ENCODE data around the gene HMGXB3. TPM values are rescaled to one million over a fixed set of nuclear protein-coding genes. Genes with fewer than 3 reads are reported as not detected.

The HMGXB3 gene
- total RNA-seq, 3 donors from 2014 or later (not counting 1 experiment from before 2014, with no cell fraction given), result 39.0 to 46.5 (median 45.8) TPM

DNA sequence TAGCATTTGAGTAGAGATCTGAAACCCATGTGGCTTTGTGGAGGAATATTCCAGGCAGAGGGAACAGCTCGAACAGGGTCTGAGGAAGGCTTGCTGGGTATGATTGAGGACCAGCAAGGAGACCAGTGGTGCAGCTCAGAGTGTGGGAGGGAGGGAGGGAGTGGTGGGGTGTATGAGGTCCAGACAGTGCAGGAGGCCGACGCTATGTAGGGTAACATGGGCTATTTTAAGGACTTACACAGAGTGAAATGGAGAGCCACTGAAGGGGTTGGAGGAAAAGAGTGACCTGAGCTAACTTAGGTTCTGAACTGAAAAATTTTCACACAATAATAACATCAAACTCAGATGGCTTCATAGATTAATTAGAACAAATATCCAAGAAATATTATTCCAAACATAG, 41.9 kb downstream of the HMGXB3 start:
- Mint-ChIP-seq H3K9me3 (no peaks in the 10 kb centered on the region), H3K27me3 (ENCODE audit: low read depth in 2 of 2) (peaks cover 24 to 35% of the 10 kb centered on the region in 2 donors), H3K4me1 (peaks cover 52 to 53% of the 10 kb centered on the region in 2 donors), H3K36me3 (peaks cover 51% of the 10 kb centered on the region), H3K4me3 (no peak overlapping the region), H3K27ac (no peak overlapping the region)
- intact Hi-C loops (cut with micrococcal nuclease), result no loop called here
- DNase-seq (no peak), ATAC-seq (no peak)
- no peaks in the 10 kb centered on the region for H3K9me3 ChIP-seq (ENCODE audit: control insufficient read depth, insufficient read depth, low read length)
- no peak overlapping the region for H3K4me3 ChIP-seq (ENCODE audit: low read length)
- H3K36me3 ChIP-seq (ENCODE audit: control insufficient read depth, insufficient read depth, low read length), result peaks cover 64% of the 10 kb centered on the region
- H3K27ac ChIP-seq (ENCODE audit: low read length), result no peak overlapping the region
- H3K4me1 ChIP-seq (ENCODE audit: control insufficient read depth, insufficient read depth, low read length), result peaks cover 44% of the 10 kb centered on the region
- 96% methylated on average over 3 of the region's 3 CpGs for WGBS (ENCODE audit: insufficient coverage)
- H3K27me3 ChIP-seq (ENCODE audit: control insufficient read depth, insufficient read depth, low read length), result peaks cover 15% of the 10 kb centered on the region
- TF ChIP-seq, protein P1, sequence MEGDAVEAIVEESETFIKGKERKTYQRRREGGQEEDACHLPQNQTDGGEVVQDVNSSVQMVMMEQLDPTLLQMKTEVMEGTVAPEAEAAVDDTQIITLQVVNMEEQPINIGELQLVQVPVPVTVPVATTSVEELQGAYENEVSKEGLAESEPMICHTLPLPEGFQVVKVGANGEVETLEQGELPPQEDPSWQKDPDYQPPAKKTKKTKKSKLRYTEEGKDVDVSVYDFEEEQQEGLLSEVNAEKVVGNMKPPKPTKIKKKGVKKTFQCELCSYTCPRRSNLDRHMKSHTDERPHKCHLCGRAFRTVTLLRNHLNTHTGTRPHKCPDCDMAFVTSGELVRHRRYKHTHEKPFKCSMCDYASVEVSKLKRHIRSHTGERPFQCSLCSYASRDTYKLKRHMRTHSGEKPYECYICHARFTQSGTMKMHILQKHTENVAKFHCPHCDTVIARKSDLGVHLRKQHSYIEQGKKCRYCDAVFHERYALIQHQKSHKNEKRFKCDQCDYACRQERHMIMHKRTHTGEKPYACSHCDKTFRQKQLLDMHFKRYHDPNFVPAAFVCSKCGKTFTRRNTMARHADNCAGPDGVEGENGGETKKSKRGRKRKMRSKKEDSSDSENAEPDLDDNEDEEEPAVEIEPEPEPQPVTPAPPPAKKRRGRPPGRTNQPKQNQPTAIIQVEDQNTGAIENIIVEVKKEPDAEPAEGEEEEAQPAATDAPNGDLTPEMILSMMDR (IDR thresholded peaks at IDR 0.05), result no peak

DNA sequence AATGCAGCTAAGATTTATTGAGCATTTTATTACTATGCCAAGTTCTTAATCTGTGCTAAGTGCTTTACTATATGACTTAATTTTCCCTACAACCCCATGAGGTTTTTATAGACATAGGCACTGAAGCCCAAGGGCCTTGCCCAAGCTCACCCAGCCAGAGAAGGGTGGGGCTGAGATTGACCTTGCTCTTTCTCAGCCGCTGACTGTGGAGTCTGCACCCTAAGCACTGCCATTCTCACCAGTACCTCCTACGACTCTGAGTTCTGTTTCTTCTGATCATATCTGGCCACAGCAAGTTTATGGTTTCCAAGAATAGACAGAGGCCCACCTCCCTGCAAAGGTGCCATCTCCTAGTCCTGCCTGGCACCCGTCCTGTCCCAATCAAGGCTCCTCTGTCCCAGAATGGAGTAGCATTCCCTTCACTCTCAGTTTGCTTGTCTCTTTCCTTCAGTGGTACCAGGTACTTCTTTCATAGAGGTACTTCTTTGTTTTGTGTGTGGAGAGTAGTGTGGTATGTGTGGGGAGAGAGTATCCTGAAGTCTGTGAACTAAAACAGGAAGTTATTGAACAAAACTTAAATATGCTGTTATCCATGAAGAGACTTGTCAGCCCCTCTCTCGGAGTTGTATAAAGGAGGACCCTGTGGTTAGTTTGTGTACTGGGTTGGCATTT, 43.3 kb downstream of the HMGXB3 start:
- Histone ChIP-seq H3K9me3 (ENCODE audit: control insufficient read depth, insufficient read depth, low read length) (no peaks in the 10 kb centered on the region), H3K4me1 (ENCODE audit: control insufficient read depth, insufficient read depth, low read length) (peaks cover 48% of the 10 kb centered on the region), H3K27me3 (ENCODE audit: control insufficient read depth, insufficient read depth, low read length) (peaks cover 20% of the 10 kb centered on the region), H3K36me3 (ENCODE audit: control insufficient read depth, insufficient read depth, low read length) (peaks cover 72% of the 10 kb centered on the region), H3K4me3 (ENCODE audit: low read length) (no peak overlapping the region), H3K27ac (ENCODE audit: low read length) (no peak overlapping the region)
- 30% methylated on average over 4 of the region's 4 CpGs for WGBS (ENCODE audit: insufficient coverage)
- Mint-ChIP-seq H3K4me3 (peak overlapping the region; percentile 72), H3K36me3 (peaks cover 54% of the 10 kb centered on the region), H3K9me3 (no peaks in the 10 kb centered on the region), H3K27me3 (ENCODE audit: low read depth in 2 of 2) (peaks cover 37 to 49% of the 10 kb centered on the region in 2 donors), H3K4me1 (peaks cover 64 to 67% of the 10 kb centered on the region in 2 donors), H3K27ac (peak overlapping the region; percentile 10 to 79)
- ATAC-seq (peak; percentile 7 to 37 (median 34)), DNase-seq (peak in 1 of 2 donors; percentile 12)
- intact Hi-C loops (cut with micrococcal nuclease), result no loop called here
- TF ChIP-seq, protein P1 (IDR thresholded peaks at IDR 0.05), result no peak

DNA sequence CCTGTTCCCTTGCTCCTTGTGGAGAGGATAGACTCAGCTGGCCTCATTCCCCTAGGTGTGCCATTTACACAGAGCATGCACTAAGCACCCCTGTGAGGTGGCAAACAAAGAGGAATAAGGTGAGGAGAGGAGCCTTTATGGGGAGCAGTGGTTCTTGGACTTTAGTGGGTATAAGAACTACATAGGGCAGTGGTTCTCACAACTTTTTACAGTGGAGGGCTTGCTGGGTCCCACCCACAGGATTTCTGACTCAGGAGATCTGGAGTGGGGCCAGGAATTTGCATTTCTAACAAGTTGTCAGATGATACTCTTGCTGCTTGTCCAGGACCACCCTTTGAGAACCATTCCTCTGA, 43.8 kb downstream of the HMGXB3 start:
- peak overlapping the region; percentile 72 for H3K4me3 Mint-ChIP-seq
- peaks cover 57% of the 10 kb centered on the region for H3K36me3 Mint-ChIP-seq
- H3K27me3 ChIP-seq (ENCODE audit: control insufficient read depth, insufficient read depth, low read length), result peaks cover 20% of the 10 kb centered on the region
- DNase-seq, result no peak
- peak overlapping the region; percentile 10 to 79 for H3K27ac Mint-ChIP-seq
- TF ChIP-seq, protein P1 (IDR thresholded peaks at IDR 0.05), result no peak
- intact Hi-C loops (cut with micrococcal nuclease), result no loop called here
- no peaks in the 10 kb centered on the region for H3K9me3 ChIP-seq (ENCODE audit: control insufficient read depth, insufficient read depth, low read length)
- peaks cover 48% of the 10 kb centered on the region for H3K4me1 ChIP-seq (ENCODE audit: control insufficient read depth, insufficient read depth, low read length)
- no peaks in the 10 kb centered on the region for H3K9me3 Mint-ChIP-seq
- ATAC-seq, result no peak
- no peak overlapping the region for H3K4me3 ChIP-seq (ENCODE audit: low read length)
- H3K36me3 ChIP-seq (ENCODE audit: control insufficient read depth, insufficient read depth, low read length), result peaks cover 72% of the 10 kb centered on the region
- H3K27me3 Mint-ChIP-seq (ENCODE audit: low read depth in 2 of 2), result peaks cover 42 to 54% of the 10 kb centered on the region in 2 donors
- H3K27ac ChIP-seq (ENCODE audit: low read length), result no peak overlapping the region
- H3K4me1 Mint-ChIP-seq, result peaks cover 69 to 72% of the 10 kb centered on the region in 2 donors

DNA sequence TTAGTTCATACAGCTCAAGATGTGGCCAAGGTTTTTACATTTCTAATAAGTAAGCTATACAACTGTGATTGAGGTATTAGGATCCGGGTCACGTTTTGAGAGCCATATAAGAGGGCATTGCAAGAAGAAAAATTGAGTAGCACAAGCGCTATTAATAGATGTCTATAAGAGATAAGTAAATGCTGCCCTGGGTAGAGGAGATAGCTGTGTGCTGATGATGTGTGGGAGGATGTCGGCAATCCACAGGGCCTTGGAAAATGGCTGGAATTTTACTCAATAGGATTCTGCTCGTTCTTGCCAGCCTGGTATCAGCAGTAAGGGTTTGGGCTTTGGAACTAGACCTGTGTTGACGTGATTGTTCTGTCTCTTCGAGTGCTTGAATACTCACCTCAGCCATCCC, 44.2 kb downstream of the HMGXB3 start:
- Mint-ChIP-seq H3K27me3 (ENCODE audit: low read depth in 2 of 2) (peaks cover 46 to 55% of the 10 kb centered on the region in 2 donors), H3K27ac (peak overlapping the region in 1 of 2 donors; percentile 71), H3K9me3 (no peaks in the 10 kb centered on the region), H3K4me1 (peaks cover 73 to 76% of the 10 kb centered on the region in 2 donors), H3K4me3 (peak overlapping the region; percentile 72), H3K36me3 (peaks cover 57% of the 10 kb centered on the region)
- ATAC-seq (no peak), DNase-seq (no peak)
- H3K4me3 ChIP-seq (ENCODE audit: low read length), result no peak overlapping the region
- H3K36me3 ChIP-seq (ENCODE audit: control insufficient read depth, insufficient read depth, low read length), result peaks cover 74% of the 10 kb centered on the region
- H3K4me1 ChIP-seq (ENCODE audit: control insufficient read depth, insufficient read depth, low read length), result peaks cover 48% of the 10 kb centered on the region
- intact Hi-C loops (cut with micrococcal nuclease), result no loop called here
- TF ChIP-seq, protein P1 (IDR thresholded peaks at IDR 0.05), result no peak
- WGBS (ENCODE audit: insufficient coverage), result 96% methylated on average over 7 of the region's 7 CpGs
- H3K9me3 ChIP-seq (ENCODE audit: control insufficient read depth, insufficient read depth, low read length), result no peaks in the 10 kb centered on the region
- H3K27ac ChIP-seq (ENCODE audit: low read length), result no peak overlapping the region
- H3K27me3 ChIP-seq (ENCODE audit: control insufficient read depth, insufficient read depth, low read length), result peaks cover 20% of the 10 kb centered on the region

All from natural killer cell (primary cell).